NB4 (cell line): ENCODE results near the gene ESM1.

ENCODE experiments used
- DNase-seq: peaks from one replicate; pipeline ENCODE4 v3.0.0; 2010; ENCODE audit warnings: low read depth
- H3K4me3 ChIP-seq: one replicate; pipeline ENCODE4 v1.5.1; 2011; ENCODE audit warnings: mild to moderate bottlenecking, low read depth, low read length, moderate library complexity
- MYC ChIP-seq: IDR thresholded peaks from 2 replicates; pipeline ENCODE4 v1.6.1; 2011; ENCODE audit warnings: low read depth, low read length
- POLR2A ChIP-seq: IDR thresholded peaks from 2 replicates; pipeline ENCODE4 v1.6.1; 2011; ENCODE audit warnings: mild to moderate bottlenecking; ENCODE audit not compliant: insufficient read length; ENCODE audit errors: extremely low read depth
- TF ChIP-seq, protein P1 (sequence below): IDR thresholded peaks from one replicate; pipeline ENCODE4 v1.5.1; 2012; ENCODE audit warnings: low read depth, low read length
- TF ChIP-seq, protein P2 (sequence below): IDR thresholded peaks from 2 replicates; pipeline ENCODE4 v1.6.1; 2011; ENCODE audit warnings: low read depth, low read length

The ESM1 gene

DNA sequence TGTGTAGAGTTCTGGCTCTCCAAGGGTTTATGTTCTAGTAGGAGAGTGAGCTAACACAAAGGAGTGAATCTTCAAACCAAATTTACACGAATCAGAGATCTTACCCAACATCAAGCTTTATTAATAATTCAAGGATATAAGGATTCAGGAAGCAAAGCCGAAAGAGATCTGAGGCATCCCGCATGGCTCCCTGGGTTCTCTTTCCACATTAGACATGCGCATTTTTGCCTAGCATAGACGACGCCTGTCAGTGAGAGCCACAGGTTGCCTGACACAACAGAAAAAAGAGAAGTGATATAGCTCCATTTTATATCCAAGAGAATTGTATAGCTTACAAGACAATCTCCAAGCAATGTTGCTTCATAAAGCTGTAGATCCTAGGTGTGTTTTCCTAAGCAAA is 52.6 kb downstream of the ESM1 start:
- no peak for DNase-seq
- no peak for TF ChIP-seq MYC
- TF ChIP-seq, protein P1, sequence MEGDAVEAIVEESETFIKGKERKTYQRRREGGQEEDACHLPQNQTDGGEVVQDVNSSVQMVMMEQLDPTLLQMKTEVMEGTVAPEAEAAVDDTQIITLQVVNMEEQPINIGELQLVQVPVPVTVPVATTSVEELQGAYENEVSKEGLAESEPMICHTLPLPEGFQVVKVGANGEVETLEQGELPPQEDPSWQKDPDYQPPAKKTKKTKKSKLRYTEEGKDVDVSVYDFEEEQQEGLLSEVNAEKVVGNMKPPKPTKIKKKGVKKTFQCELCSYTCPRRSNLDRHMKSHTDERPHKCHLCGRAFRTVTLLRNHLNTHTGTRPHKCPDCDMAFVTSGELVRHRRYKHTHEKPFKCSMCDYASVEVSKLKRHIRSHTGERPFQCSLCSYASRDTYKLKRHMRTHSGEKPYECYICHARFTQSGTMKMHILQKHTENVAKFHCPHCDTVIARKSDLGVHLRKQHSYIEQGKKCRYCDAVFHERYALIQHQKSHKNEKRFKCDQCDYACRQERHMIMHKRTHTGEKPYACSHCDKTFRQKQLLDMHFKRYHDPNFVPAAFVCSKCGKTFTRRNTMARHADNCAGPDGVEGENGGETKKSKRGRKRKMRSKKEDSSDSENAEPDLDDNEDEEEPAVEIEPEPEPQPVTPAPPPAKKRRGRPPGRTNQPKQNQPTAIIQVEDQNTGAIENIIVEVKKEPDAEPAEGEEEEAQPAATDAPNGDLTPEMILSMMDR, result no peak
- TF ChIP-seq, protein P2, sequence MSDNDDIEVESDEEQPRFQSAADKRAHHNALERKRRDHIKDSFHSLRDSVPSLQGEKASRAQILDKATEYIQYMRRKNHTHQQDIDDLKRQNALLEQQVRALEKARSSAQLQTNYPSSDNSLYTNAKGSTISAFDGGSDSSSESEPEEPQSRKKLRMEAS, result no peak
- no peak for TF ChIP-seq POLR2A
- H3K4me3 ChIP-seq, result no peak overlapping the region

DNA sequence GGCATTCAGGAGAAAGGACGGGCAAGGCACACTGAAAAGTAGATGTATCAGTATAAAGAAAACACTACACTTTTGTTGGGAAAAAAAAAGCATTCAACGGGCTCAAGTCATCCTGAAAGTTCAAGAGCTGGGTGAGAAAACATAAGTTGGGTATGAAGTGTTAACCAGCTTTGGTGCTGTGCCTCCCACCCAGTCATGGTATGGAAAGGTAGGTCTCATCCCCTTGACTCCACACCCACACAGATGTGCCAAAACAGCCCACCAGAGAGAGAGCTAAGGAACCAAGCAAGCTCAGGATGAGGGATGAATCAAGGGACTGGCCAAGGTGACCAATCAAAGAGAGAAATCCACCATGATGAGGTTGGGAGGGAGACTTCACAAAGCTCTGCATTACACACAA is 54.7 kb downstream of the ESM1 start:
- TF ChIP-seq, protein P1, result no peak
- TF ChIP-seq, protein P2, result no peak
- no peak for TF ChIP-seq MYC
- no peak for TF ChIP-seq POLR2A

More for the DNA sequence above, 54.7 kb downstream of the ESM1 start:
- no peak for DNase-seq
- H3K4me3 ChIP-seq, result no peak overlapping the region
